Central memory CD8-positive, alpha-beta T cell (primary cell): ENCODE results near the gene POLR2J3.
"Not testable (repeated sequence)": the region's sequence is repeated elsewhere in the genome, so short reads cannot be mapped to it uniquely, and the experiment has no call there.

Experiments
- ATAC-seq: fragments of 150-1000 bp; cut with Tn5 transposase; replicated peaks from 2 replicates; pipeline ENCODE4 v1.10.0; 2022; ENCODE audit warnings: mild to moderate bottlenecking, moderate FRiP score, moderate number of reproducible peaks; ENCODE audit not compliant: poor library complexity, severe bottlenecking; ENCODE audit errors: extremely low read depth
- DNase-seq, 2 donors: peaks; one replicate each; pipeline ENCODE4 v3.0.0; 2021; ENCODE audit warnings: low spot score in 2 of 2
- H3K27ac Mint-ChIP-seq: one replicate; pipeline ENCODE4 v1.8.0; 2022; ENCODE audit warnings: low read depth, mild to moderate bottlenecking, moderate library complexity, mixed read lengths
- H3K27me3 Mint-ChIP-seq: one replicate; pipeline ENCODE4 v1.8.0; 2022; ENCODE audit warnings: mixed read lengths
- H3K36me3 Mint-ChIP-seq: one replicate; pipeline ENCODE4 v1.8.0; 2022; ENCODE audit warnings: mild to moderate bottlenecking, moderate library complexity, mixed read lengths; ENCODE audit not compliant: insufficient read depth
- H3K4me1 Mint-ChIP-seq: one replicate; pipeline ENCODE4 v1.8.0; 2022; ENCODE audit warnings: mixed read lengths
- H3K4me3 Mint-ChIP-seq: one replicate; pipeline ENCODE4 v1.8.0; 2022; ENCODE audit warnings: mild to moderate bottlenecking, moderate library complexity, mixed read lengths
- H3K9me3 Mint-ChIP-seq: one replicate; pipeline ENCODE4 v1.8.0; 2022; ENCODE audit warnings: mixed read lengths

The POLR2J3 gene

GRCh38 chr7:102527822-102528793 lies 44.3 kb downstream of the POLR2J3 start:
- H3K27ac Mint-ChIP-seq, H3K36me3 Mint-ChIP-seq, H3K9me3 Mint-ChIP-seq, H3K4me1 Mint-ChIP-seq, H3K4me3 Mint-ChIP-seq, DNase-seq, H3K27me3 Mint-ChIP-seq, ATAC-seq: not testable (repeated sequence)

GRCh38 chr7:102527182-102527581 lies 45.2 kb downstream of the POLR2J3 start:
- not testable (repeated sequence) for H3K4me1 Mint-ChIP-seq, H3K4me3 Mint-ChIP-seq, ATAC-seq, H3K27me3 Mint-ChIP-seq, H3K9me3 Mint-ChIP-seq, H3K36me3 Mint-ChIP-seq, H3K27ac Mint-ChIP-seq, DNase-seq

GRCh38 chr7:102524803-102525202 lies 47.6 kb downstream of the POLR2J3 start:
- H3K27ac Mint-ChIP-seq, ATAC-seq, H3K27me3 Mint-ChIP-seq, H3K4me3 Mint-ChIP-seq, DNase-seq, H3K36me3 Mint-ChIP-seq, H3K9me3 Mint-ChIP-seq, H3K4me1 Mint-ChIP-seq: not testable (repeated sequence)

- not testable (repeated sequence) for H3K4me3 Mint-ChIP-seq, H3K27ac Mint-ChIP-seq, ATAC-seq, H3K9me3 Mint-ChIP-seq, H3K27me3 Mint-ChIP-seq, H3K4me1 Mint-ChIP-seq, DNase-seq, H3K36me3 Mint-ChIP-seq
These were observed 51.6 kb downstream of the POLR2J3 start for GRCh38 chr7:102520797-102521196.

DNA sequence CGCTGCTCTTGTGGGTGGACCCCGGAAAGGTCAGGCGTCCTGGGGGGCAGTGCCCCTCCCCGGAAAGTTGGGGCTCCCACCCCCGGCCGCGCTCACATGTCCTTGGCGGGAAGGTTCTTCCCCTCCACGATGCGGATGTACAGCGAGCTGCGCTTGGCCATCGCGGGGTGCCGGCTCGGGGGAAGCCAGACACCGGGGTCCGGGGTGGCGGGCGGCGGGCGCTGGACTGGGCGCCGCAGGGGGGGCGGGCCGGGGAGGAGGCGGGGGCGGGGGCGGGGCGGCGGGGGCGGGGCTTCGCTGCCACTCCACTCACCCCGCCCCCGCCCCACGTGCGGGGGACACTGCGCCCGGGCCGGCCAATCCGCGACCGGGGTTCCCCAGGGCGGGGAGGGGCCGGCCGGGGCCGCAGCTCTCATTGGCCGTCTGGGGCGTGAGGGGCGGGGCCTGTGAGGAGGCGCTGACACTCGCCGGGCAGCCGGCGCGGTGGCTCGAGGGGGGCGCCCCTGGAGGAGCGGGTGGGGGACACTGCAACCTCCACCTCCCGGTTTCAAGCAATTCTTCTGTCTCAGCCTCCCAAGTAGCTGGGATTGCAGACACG lies 54.7 kb downstream of the POLR2J3 start, which contains the start of gene RASA4B:
Gene RASA4B (minus strand): TSS at position 228 of the 598 bp plus-strand sequence. CDS start 67 bp downstream, at position 161.
- ATAC-seq: peak; percentile 96
- H3K4me1 Mint-ChIP-seq, H3K36me3 Mint-ChIP-seq, H3K9me3 Mint-ChIP-seq, H3K27ac Mint-ChIP-seq, H3K27me3 Mint-ChIP-seq, DNase-seq: not testable (repeated sequence)
- H3K4me3 Mint-ChIP-seq: peak within 1 kb of the TSS; percentile 43
